GM19025 (cell line): ENCODE data around the gene LTB4R2.
A peak's percentile ranks its signal among the peaks of the same experiment; 100 is the strongest.
"Not testable (repeated sequence)": the region's sequence is repeated elsewhere in the genome, so short reads cannot be mapped to it uniquely, and the experiment has no call there.

ENCODE experiments used
- ATAC-seq: cut with Tn5 transposase; IDR thresholded peaks from one replicate; pipeline ENCODE4 v1.9.1; 2021; ENCODE audit warnings: mild to moderate bottlenecking, low read depth, moderate library complexity; ENCODE audit not compliant: unreplicated experiment

LTB4R2 gene

GRCh38 chr14:24315807-24316596 is 6.1 kb downstream of the LTB4R2 start:
- no peak for ATAC-seq

- no peak for ATAC-seq
Measured at GRCh38 chr14:24316597-24316950, 6.6 kb downstream of the LTB4R2 start.

GRCh38 chr14:24317141-24317928 is 7.4 kb downstream of the LTB4R2 start:
- no peak for ATAC-seq

GRCh38 chr14:24321212-24321975 is 11.5 kb downstream of the LTB4R2 start:
- no peak for ATAC-seq

GRCh38 chr14:24322672-24323071 is 12.7 kb downstream of the LTB4R2 start:
- ATAC-seq: no peak

- no peak for ATAC-seq
Measured at GRCh38 chr14:24323341-24323740, 13.4 kb downstream of the LTB4R2 start.

GRCh38 chr14:24324024-24324423 is 14.1 kb downstream of the LTB4R2 start:
- no peak for ATAC-seq

- ATAC-seq: no peak
Measured at GRCh38 chr14:24325041-24325530, 15.1 kb downstream of the LTB4R2 start.

GRCh38 chr14:24325963-24326362 is 16.0 kb downstream of the LTB4R2 start:
- no peak for ATAC-seq

- no peak for ATAC-seq
Measured at GRCh38 chr14:24327303-24327702, 17.4 kb downstream of the LTB4R2 start.

GRCh38 chr14:24327914-24328313 is 18.0 kb downstream of the LTB4R2 start:
- not testable (repeated sequence) for ATAC-seq

- no peak for ATAC-seq
Measured at GRCh38 chr14:24329073-24329663, 19.2 kb downstream of the LTB4R2 start.

GRCh38 chr14:24329736-24330135 is 19.8 kb downstream of the LTB4R2 start:
- ATAC-seq: no peak

GRCh38 chr14:24330973-24331674 is 21.2 kb downstream of the LTB4R2 start:
- ATAC-seq: no peak

GRCh38 chr14:24331731-24332267 is 21.9 kb downstream of the LTB4R2 start:
- no peak for ATAC-seq

GRCh38 chr14:24332268-24332993 is 22.5 kb downstream of the LTB4R2 start:
- ATAC-seq: peak; percentile 72

GRCh38 chr14:24334431-24335291 is 24.7 kb downstream of the LTB4R2 start, which contains the start of gene ADCY4:
Gene ADCY4 (minus strand): TSS chr14:24335071. CDS start chr14:24334652, 419 bp downstream.
- ATAC-seq: no peak
